ENCODE results near the gene GAS6.

- no peak for TF ChIP-seq CTCF (IDR thresholded peaks at IDR 0.05)
- no peak for TF ChIP-seq EZH2 (IDR thresholded peaks at IDR 0.05; ENCODE audit: borderline replicate concordance, insufficient read depth, low read depth, low read length, poor library complexity, severe bottlenecking)
Measured at GRCh38 chr13:113818700-113819295, 45.1 kb downstream of the GAS6 start.
